ENCODE data around the gene ATF3.

ATF3 gene

DNA sequence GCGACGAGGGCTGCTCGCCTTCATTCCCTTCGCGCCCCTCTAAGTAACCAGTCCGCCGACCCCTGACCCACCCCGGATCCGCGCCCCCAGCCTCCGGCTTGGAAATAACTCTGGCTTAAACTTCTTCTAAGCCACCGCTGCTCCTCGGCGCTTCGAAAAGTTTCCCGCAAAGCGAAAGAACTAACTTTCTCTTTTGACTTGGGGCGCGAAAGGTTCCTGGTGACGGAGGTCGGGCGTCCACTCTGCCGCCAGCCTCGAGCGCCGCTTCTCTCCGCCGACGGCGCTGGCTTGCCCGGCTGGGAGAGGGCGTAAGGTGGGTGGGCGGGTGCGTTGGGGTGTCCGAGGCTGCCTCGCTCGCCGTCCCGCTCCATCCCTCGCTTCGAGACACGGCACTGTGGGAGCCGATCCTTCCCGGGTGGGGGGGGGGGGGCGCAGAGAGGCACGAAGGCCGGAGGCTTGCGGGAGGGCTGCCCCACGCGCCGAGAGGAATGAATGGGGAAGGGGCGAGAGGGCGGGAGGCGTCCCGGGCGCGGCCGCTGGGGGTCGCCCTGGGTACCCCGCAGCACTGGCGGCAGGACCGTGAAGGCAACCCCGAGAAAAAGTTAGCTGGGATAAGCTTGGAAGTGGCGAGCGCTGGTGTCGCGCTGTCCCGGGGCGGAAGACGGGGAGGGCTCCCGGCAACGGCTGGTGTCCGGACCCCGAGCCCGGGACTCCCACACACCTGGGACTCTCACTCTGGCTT lies 569 bp downstream of the ATF3 start:
- DNase-seq (ENCODE audit: low read depth), result no peak

GRCh38 chr1:212609701-212610574 lies 1.4 kb downstream of the ATF3 start:
- no peak for DNase-seq (ENCODE audit: low read depth)

DNA sequence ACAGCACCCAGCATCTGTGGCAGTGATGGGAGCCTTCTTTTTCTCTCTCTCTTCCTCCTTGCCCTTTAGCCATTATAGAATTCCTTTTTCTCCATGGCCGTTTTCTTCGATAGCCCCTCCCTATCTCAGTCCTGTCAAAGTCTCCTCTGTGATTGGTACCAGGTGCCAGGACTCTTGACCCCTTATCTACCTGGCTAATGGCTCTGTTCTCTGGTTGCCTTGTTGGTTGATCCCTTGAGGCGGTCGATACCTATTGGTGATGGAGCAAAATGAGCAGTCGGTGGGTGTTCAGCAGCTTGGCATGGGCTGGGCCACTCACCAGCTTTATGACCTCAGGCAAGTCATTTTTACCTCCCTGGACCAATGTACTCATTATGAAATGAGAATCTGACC lies 2.0 kb downstream of the ATF3 start:
- DNase-seq (ENCODE audit: low read depth), result no peak

GRCh38 chr1:212611000-212611948 lies 2.7 kb downstream of the ATF3 start:
- no peak for DNase-seq (ENCODE audit: low read depth)

DNA sequence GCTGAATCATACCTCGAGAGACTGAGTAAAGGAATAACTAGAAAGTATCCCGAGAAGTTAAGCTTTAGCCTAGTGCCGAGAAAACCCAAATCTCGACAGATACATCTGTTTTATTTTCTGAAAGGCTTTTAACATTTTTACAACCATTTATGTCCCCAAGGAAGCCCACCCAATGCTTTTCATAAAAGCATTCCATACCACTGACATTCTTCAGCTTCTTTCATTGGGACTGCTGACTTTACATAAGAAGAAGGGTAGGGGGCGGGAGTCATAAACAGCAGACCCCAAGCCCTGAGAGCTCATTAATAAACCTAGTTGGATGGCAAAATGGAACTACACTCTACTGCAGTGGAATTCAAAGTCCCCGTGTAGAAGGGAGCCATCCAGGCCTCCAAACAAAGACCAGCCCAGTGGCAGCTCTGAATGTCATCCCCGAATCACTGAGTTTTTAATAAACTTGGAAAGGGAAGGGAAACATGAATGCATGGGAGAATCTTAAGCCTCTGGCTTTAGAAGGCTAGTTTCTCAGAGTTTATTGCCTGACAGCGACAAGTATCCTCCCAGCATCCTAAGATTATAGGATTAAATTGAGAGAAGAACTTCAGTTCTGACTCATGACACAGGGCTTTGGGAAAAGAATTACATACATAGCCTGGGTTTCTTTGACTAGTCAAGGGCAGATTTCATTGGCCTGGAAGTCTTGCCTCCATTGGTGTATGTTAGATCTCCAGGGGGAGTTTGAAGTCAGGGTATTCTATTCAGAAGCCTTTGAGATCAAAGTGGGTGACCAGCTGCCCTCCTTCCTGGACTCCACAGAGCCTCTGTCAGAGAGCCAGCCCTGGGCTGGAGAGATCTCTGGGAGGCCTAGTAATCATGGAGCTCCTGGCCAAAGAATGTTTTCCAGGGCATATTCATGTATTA lies 3.7 kb downstream of the ATF3 start:
- no peak for DNase-seq (ENCODE audit: low read depth)

- no peak for DNase-seq (ENCODE audit: low read depth)
These were observed 5.1 kb downstream of the ATF3 start for GRCh38 chr1:212613440-212614335.

GRCh38 chr1:212614453-212615200 lies 6.1 kb downstream of the ATF3 start:
- no peak for DNase-seq (ENCODE audit: low read depth)

- no peak for DNase-seq (ENCODE audit: low read depth)
These were observed 6.6 kb downstream of the ATF3 start for GRCh38 chr1:212615201-212615470.

DNA sequence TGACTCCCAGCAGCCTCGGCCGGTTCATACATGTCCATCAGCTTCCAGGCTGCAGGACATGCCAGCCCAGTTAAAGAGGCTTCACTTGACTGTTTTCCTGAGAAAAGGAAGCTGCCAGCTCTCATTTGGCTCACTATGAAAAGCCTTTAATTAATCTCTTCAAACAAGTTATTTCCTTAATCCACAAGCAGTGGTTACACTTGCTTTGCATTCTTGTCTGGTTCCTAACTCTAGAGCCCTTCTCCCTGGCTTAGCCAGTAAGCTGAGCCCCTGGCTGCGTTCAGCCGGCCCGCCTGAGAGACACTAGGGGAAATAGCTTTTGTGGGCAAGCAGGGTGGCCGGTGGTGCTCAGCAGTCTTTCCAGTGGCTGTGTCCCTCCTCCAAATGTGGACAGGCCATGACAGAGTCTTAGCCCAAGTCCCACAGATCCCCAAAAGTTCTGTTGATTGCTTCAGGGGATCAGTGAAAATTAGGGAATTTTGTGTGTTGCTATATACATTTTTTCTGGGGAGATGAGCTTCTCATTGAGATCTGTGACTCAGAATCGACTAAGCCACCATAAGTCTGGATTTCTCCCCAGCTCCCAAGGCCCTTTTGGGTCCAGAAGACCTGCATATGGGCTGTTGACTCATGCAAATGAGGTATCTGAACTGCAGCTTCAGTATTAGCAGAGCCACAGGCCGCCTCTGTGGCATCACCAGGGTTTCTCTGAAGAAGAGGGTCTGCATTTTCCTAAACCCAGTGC lies 10.1 kb downstream of the ATF3 start:
- no peak for DNase-seq (ENCODE audit: low read depth)

GRCh38 chr1:212620293-212620692 lies 11.7 kb downstream of the ATF3 start:
- DNase-seq (ENCODE audit: low read depth), result no peak

GRCh38 chr1:212621043-212621948 lies 12.7 kb downstream of the ATF3 start:
- no peak for DNase-seq (ENCODE audit: low read depth)

GRCh38 chr1:212621949-212622305 lies 13.4 kb downstream of the ATF3 start:
- no peak for DNase-seq (ENCODE audit: low read depth)

- DNase-seq (ENCODE audit: low read depth), result no peak
These were observed 13.9 kb downstream of the ATF3 start for GRCh38 chr1:212622467-212622866.

GRCh38 chr1:212622906-212623305 lies 14.3 kb downstream of the ATF3 start:
- no peak for DNase-seq (ENCODE audit: low read depth)

GRCh38 chr1:212623603-212624002 lies 15.0 kb downstream of the ATF3 start:
- DNase-seq (ENCODE audit: low read depth), result no peak

GRCh38 chr1:212624976-212625501 lies 16.5 kb downstream of the ATF3 start:
- DNase-seq (ENCODE audit: low read depth), result no peak

DNA sequence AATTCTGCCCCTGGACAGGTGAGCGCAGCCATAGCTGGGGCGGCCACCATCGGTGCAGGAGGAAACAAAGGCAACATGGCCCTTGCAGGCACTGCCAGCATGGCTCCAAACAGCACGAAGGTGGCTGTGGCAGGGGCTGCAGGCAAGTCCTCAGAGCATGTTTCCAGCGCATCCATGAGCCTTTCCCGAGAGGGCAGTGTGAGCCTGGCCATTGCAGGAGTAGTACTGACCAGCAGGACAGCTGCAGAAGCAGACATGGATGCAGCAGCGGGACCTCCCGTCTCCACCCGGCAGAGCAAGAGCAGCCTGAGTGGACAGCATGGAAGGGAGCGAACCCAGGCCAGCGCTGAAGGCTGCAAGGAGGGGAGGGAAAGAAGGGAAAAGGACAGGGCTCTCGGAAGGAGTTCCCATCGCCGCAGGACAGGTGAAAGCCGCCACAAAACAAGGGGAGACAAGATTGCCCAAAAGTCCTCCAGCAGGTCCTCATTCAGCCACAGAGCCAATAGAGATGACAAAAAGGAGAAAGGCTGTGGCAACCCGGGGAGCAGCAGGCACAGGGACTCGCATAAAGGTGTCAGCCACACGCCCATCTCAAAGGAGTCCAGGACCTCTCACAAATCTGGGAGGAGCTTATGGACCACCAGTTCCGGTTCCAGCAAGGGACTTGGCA lies 17.4 kb downstream of the ATF3 start:
- no peak for DNase-seq (ENCODE audit: low read depth)
